Measurements from ENCODE around the gene OR5T1. TPM values are rescaled to one million over a fixed set of nuclear protein-coding genes. Genes with fewer than 3 reads are reported as not detected.

The OR5T1 gene
- total RNA-seq, 4 donors from 2014 or later: not detected

- no peaks in the 10 kb centered on the region for H3K36me3 ChIP-seq
- intact Hi-C loops (cut with DNase I): no loop called here
- no peaks in the 10 kb centered on the region for H3K27me3 ChIP-seq
- H3K4me1 ChIP-seq: no peaks in the 10 kb centered on the region
- no peak overlapping the region for H3K27ac ChIP-seq
- 83 to 85% methylated on average over 4 of the region's 4 CpGs for WGBS, 2 donors
- H3K9me3 ChIP-seq: no peaks in the 10 kb centered on the region
- DNase-seq: no peak
- TF ChIP-seq POLR2A (IDR thresholded peaks at IDR 0.05): no peak
- TF ChIP-seq CTCF (IDR thresholded peaks at IDR 0.05): no peak
- no peak overlapping the region for H3K4me3 ChIP-seq (replicated peaks in 1 of 3)
Measured at GRCh38 chr11:56296898-56297297, 22.9 kb downstream of the OR5T1 start.

- 88 to 100% methylated on average over 1 to 3 of the region's 3 CpGs for WGBS, 2 donors
- H3K27ac ChIP-seq: no peak overlapping the region
- no peaks in the 10 kb centered on the region for H3K27me3 ChIP-seq
- intact Hi-C loops (cut with DNase I): no loop called here
- no peak overlapping the region for H3K4me3 ChIP-seq (replicated peaks in 1 of 3)
- DNase-seq: no peak
- H3K9me3 ChIP-seq: no peaks in the 10 kb centered on the region
- TF ChIP-seq CTCF (IDR thresholded peaks at IDR 0.05) (no peak), POLR2A (IDR thresholded peaks at IDR 0.05) (no peak)
- H3K36me3 ChIP-seq: no peaks in the 10 kb centered on the region
- H3K4me1 ChIP-seq: no peaks in the 10 kb centered on the region
Measured at GRCh38 chr11:56307836-56308235, 33.9 kb downstream of the OR5T1 start.

- intact Hi-C loops (cut with DNase I): no loop called here
- Histone ChIP-seq H3K4me1 (no peaks in the 10 kb centered on the region), H3K9me3 (no peaks in the 10 kb centered on the region), H3K36me3 (no peaks in the 10 kb centered on the region), H3K27ac (no peak within 1 kb of the TSS), H3K27me3 (no peaks in the 10 kb centered on the region), H3K4me3 (replicated peaks in 1 of 3) (no peak within 1 kb of the TSS)
- TF ChIP-seq POLR2A (IDR thresholded peaks at IDR 0.05) (no peak), CTCF (IDR thresholded peaks at IDR 0.05) (no peak)
- DNase-seq: no peak
Measured at GRCh38 chr11:56314844-56315243, 40.9 kb downstream of the OR5T1 start, which contains the start of gene OR8K3. TSS of gene OR8K3 (plus strand) at chr11:56315144. CDS start at chr11:56318307, 3,163 bp downstream.

Other genes with a start within 250 kb of the OR5T1 start
- gene OR5AS1, start 246.5 kb upstream of the OR5T1 start, total RNA-seq: not detected
- not detected for gene OR8I2, start 180.8 kb upstream of the OR5T1 start, total RNA-seq
- gene OR8H2, start 170.5 kb upstream of the OR5T1 start, total RNA-seq: not detected
- gene OR8H3, start 151.8 kb upstream of the OR5T1 start, total RNA-seq: not detected
- gene OR8J3, start 134.0 kb upstream of the OR5T1 start, total RNA-seq: not detected
- not detected for gene OR8K5, start 113.8 kb upstream of the OR5T1 start, total RNA-seq
- not detected for gene OR5J2, start 97.5 kb upstream of the OR5T1 start, total RNA-seq
- gene OR5T2, start 39.9 kb upstream of the OR5T1 start, total RNA-seq: not detected
- not detected for gene OR5T3, start 21.9 kb upstream of the OR5T1 start, total RNA-seq
- gene OR8H1, start 18.1 kb downstream of the OR5T1 start, total RNA-seq: not detected
- not detected for gene OR8K3, start 41.0 kb downstream of the OR5T1 start, total RNA-seq
- not detected for gene OR8K1, start 71.9 kb downstream of the OR5T1 start, total RNA-seq
- gene OR8J1, start 80.1 kb downstream of the OR5T1 start, total RNA-seq: not detected
- gene OR8U1, start 101.5 kb downstream of the OR5T1 start, total RNA-seq: not detected
- not detected for gene OR5AL1, start 138.5 kb downstream of the OR5T1 start, total RNA-seq
- gene OR5M3, start 199.2 kb downstream of the OR5T1 start, total RNA-seq: not detected
- gene OR5M8, start 217.2 kb downstream of the OR5T1 start, total RNA-seq: not detected